Hindlimb muscle (tissue), 1 donor: ENCODE data around the gene INPP5A. TPM values are rescaled to one million over a fixed set of nuclear protein-coding genes. Genes with fewer than 3 reads are reported as not detected.
"Not testable (repeated sequence)": the region's sequence is repeated elsewhere in the genome, so short reads cannot be mapped to it uniquely, and the experiment has no call there.

Experiments used
- DNase-seq: peaks from one replicate; pipeline ENCODE4 v3.0.0-alpha.2; 2013
- polyA plus RNA-seq: library from polyadenylated mRNA; unstranded; fragments of 120-200 nt; gene quantifications from one replicate; pipeline ENCODE4 v1.2.1, GENCODE V29; 2013; ENCODE audit not compliant: insufficient read length

The INPP5A gene
- polyA plus RNA-seq, 1 donor = 57.4 TPM

DNA sequence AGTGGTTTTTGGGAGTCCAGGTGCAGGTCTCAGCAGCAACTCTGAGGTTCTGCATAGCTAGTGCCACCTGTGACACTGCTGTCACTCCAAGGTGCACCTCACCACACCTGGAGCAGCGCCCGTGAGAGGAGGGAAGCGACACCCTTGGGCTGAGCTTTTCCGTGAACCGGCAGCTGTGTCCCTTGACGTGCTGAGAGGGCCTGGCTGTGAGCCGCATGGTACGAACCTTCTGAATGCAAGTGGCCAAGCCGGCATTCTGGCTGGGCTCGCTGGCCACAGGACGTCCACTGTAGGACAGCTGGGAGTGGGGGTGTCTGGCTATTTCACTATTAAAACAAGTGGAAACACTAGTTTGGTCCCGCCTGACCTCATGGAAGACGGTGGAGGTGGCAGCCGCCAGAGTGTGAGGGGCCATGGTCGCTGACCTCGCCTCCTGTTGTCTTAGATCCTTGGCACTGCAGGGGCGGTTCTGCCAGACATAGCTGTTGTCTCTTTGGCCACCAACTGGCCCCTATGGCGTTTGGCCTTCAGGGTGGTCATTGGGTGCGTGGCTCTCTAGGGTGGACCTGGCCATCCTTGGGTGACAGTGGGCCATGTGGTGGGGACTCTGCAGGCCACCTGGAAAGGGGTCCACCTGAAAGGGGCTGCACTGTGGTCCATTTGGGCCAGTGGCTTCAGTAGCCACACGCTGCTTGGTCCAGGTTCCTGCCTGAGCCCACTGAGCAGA is 12.9 kb downstream of the INPP5A start:
- DNase-seq = no peak

DNA sequence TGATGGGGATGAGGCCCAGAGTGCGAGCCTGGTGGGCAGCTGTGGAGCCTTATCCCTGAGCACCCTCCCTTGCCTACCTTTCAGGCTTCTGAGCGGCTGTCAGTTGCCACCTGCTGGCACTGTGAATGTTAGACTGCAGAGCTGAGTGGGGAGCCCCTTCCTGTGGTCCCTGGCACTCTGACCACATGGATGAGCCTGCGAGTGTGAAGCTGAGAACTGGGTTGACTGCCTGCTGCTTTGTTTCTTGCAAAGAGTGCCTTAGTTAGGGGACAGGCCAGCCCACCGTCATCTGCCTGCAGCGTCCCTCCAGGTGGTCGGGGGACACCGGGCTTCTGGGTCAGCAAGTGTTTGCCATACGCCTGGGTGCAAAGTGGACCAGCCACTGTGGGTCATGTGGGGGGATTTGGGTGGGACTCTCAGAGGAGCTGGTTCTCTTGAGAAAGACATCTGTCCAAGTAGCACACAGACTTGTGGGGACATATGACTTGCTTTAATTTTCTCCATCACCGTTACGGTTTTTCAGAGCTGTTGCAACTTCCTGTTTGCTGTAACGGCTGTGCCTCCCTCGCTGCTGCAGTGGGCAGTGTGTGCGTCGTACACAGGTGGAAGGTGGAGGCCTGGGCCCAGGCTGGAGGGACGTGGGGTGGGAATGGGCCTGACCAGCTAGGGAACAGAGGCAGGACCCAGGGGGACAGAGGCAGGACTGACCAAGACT is 13.7 kb downstream of the INPP5A start:
- no peak for DNase-seq

DNA sequence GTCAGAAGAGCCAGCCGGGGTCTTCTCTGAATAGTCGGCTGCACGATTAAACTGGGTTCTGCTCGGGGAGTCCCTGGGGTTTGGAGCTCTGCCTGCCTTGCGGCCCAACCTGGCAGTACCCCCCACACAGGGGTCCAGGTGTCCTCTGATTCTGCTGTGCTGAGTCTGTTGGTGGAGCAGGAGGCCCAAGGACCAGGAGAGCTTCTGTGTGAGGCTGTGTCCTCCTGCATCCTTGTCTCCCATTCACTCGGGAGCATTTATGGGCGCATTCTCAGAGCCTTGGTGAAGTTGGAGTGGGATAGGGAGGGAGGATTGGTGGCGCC is 14.2 kb downstream of the INPP5A start:
- DNase-seq = no peak

GRCh38 chr10:132552635-132553034 is 15.0 kb downstream of the INPP5A start:
- not testable (repeated sequence) for DNase-seq

GRCh38 chr10:132553568-132553967 is 16.0 kb downstream of the INPP5A start:
- DNase-seq = not testable (repeated sequence)

GRCh38 chr10:132554053-132554990 is 16.7 kb downstream of the INPP5A start:
- DNase-seq = no peak

- DNase-seq = no peak
Measured at GRCh38 chr10:132554991-132555647, 17.5 kb downstream of the INPP5A start.

DNA sequence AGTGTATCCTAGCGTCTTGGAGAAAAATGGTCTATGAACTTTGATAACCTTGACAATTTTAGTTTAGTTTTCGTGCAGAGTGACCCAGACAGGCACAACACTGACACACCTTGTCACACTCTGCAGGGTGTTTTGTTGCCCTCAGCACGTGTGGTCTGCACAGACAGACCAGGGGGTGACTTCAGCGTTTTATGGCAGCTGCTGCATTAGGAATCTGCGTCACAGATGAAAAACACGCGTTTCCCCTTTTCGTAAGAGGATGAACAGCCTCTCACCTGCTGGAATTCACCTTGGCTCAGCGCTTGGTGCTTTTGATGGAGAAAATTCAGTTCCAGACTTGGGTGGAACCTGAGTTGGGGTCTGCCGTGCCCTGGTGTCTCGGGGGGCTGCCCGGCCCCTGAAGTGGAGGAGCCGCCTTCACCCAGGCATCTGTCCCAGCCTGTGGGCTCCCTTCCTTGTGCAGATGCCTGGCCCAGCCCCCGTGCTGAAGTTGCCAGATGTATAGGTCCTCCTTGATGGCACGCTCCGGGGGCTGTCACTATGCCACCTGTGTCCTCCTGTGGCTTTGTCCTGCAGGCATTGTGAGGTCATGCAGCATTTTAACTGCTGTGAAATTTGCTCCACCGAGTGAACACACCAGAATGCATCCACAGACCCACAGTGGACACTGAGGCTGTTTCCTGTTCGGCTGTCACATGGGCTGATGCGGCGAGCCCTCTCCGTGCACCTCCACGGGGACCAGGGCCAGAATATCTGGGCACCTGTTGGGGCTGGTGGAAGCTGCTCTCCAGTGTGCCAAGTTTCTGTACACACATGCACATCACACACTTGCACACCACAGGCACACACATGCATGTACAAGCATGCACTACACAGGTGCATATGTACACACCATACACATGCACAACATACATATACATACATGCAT is 18.3 kb downstream of the INPP5A start:
- no peak for DNase-seq

- no peak for DNase-seq
Measured at GRCh38 chr10:132556994-132557441, 19.4 kb downstream of the INPP5A start.

DNA sequence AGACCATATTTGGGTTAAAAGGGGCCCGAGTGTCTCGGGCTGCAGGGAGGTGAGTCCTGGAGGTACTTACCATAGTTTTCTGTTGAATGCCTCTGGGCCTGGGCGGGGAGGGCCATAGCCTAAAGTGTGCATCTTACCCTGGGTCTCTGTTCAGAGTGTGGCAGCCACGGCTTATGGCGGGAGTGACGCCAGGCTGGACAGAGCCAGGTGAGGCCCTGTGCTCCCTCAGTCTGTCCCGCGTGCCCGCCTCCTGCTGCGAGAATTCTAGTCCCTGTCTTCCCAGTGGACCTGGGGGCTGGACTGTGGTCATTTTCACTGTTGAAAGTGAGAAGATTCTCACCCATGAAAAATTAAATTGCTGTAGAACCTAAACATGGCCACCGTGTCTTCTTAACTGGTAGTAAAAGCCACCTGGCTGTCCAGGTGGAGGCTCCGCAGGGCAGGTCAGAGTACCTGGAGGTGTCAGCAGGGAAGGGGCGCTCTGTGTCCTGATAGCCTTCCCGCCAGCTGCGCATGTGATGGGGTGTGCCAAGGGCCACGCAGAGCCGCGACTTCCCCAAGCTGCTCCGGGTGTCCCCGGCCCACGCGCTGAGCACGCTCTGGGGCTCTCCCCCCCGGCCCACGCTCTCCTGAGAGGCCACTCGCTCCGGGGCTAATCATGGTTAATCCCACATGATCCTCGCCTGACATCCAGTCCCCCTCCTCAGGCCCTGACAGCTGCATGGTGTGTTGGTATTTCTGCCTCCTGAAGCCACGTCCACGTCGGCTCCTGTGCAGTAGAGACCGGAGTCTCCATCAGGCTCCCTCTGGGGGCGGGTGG is 20.3 kb downstream of the INPP5A start:
- no peak for DNase-seq

DNA sequence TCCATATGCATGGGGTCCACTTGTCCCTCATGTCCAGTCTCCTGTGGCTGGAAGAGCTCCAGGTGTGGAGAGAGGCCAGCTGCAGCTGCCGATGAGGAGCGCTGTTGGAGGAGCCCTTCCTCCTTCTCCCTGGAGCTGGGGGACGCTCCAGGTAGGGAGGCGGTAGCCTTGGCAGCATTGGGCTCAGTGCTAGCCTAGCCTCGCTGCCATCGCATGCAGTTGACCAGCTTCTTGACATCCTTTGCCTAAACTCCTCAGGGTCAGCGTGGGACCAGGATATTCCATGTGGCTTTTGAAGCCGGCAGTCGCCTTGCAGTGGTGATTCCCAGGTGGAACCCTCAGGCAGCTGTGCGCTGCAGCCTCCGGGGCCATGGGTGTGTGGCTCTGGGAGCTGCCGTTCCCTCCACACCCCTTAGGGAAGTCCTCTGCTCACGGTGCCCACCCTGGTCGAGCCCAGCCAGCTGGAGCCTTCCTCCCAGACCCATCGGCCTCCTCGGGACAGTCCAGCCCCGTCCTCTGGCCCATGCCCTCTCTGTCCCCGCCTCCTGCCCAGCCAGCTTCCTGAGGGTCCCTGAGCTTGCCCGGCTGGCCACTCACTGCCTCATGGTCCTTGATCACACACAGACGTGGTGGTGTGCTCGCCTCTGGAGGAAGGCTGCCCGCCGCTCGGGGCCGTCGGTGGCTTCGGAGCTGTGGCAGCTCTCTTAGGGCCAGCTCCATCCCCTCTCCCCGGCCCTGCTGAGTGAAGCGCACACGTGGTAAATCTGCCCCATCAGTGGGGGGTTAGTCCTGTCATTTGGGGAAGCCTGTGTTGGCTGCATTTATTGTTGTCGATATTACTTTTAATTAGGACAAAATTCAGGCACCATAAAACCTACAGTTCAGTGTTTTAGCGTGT is 21.2 kb downstream of the INPP5A start:
- DNase-seq = no peak

- no peak for DNase-seq
Measured at GRCh38 chr10:132559538-132559937, 22.0 kb downstream of the INPP5A start.

DNA sequence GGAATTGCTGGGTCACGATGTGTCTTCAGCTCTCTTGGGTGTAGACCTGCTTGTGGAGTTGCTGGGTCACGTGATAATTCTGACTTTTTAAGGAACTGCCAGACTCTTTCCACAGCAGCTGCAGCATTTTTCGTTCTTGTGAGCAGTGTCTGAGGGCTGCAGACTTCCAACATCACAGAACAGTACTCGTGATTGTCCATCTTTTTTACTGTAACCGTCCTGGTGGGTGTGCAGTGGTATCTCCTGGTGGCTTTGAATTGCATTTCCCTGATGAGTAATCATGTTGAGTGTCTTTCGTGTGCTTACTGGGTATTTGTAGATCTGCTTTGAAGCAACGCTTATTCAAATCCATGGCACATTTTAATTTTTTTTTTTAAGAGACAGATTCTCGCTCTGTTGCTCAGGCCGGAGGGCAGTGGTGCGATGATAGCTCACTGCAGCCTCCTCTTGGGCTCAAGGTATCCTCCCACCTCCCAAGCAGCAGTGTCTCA is 22.7 kb downstream of the INPP5A start:
- DNase-seq = no peak

GRCh38 chr10:132562177-132562915 is 24.8 kb downstream of the INPP5A start:
- no peak for DNase-seq

DNA sequence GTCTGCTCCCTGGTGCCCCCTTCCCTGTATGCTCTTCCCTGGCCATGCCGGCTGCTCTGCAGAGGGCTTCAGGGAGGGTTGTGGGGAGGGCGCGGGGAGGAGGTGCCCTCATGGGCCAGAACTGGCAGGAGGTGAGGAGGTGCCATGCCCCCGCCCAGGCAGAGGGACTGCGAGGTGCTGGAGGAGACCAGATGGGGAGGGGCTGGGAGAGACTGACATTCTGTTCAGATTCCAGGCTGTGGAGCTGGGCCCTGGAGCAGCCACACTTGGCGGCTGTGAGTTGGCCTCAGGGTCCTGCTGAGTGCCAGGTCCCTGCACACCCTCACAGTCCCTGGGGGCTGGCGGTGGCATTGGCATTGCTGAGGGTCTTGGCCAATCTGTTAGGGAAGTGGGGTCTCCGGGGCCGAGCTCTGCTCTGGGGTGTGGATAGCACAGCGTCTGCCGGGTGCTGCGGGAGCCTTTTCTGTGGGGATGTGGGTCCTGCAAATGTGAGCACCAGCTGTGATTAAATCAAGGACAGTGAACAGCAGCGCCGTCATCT is 25.4 kb downstream of the INPP5A start:
- no peak for DNase-seq

DNA sequence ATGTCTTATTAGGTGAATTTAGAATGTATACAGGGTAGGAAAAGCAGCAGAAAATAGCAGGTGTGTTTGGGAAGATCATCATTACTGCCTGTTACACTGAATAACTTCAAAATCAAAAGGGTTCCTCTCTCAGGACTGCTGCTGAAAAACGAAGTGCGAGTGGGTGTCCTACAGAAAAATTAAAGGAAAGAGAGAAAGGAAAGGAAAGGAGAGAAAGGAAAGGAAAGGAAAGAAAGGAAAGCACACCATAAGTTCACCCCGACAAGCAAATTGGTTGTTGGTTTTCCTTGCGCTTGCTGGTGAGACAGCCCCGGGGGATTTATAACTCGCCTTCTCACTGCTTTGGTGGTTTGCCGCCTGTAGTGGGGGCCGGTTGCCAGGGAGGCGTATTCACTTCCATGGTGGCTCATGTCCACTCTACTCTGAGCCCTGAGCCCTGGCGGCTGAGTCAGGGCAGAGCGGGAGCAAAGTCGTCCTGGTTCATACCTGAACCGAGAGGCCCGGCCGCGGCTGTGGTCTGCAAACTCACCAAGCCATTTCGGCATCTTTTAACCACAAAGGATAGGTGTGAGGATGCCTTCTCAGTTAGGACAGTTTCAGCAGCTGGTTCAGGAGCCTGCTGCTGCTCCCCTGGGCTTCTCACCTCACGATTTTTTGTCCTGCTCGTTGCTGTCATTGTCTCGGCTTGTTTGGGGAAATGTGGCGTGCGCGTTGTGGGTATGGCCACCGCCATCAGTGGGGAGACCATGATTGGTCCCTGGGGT is 26.1 kb downstream of the INPP5A start:
- no peak for DNase-seq

DNA sequence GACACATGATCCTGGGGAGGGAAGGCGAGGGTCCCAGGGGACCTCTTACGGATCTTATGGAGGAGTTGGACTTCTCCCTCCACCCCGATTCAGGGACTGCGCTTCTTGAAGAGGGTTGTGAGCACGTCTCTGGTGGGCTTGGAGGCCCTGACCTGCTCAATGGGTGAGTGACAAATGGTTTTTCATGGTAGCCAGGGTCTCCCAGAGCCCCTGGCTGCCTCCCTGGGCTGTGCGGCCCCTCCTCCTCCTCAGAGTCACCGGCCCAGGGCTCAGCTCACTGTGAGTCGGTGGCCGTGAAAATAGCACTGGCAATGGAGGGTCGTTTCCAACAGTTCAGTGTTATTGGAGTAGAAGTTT is 26.6 kb downstream of the INPP5A start:
- no peak for DNase-seq

GRCh38 chr10:132564690-132565089 is 27.1 kb downstream of the INPP5A start:
- no peak for DNase-seq
